Measurements from ENCODE around the gene CDKN2D.

The CDKN2D gene

GRCh38 chr19:10521461-10522171 is 47.2 kb downstream of the CDKN2D start:
- TF ChIP-seq POLR2AphosphoS5 (IDR thresholded peaks at IDR 0.05; ENCODE audit: borderline replicate concordance, low read depth, low read length) (no peak), EZH2 (IDR thresholded peaks at IDR 0.05) (no peak), FOXP2 (optimal IDR thresholded peaks at IDR 0.05; ENCODE audit: control extremely low read depth, extremely low read length, insufficient read depth) (no peak)
- Histone ChIP-seq H3K9ac (ENCODE audit: insufficient read length) (no peak overlapping the region), H3K27ac (no peak overlapping the region), H3K36me3 (ENCODE audit: insufficient read depth, low read length) (no peaks in the 10 kb centered on the region), H3K9me3 (ENCODE audit: low read depth, low read length) (no peaks in the 10 kb centered on the region), H3K4me3 (no peak overlapping the region)
- no peak for DNase-seq (ENCODE audit: low read depth, low spot score)

- no peak for DNase-seq (ENCODE audit: low read depth, low spot score)
- no peaks in the 10 kb centered on the region for H3K9me3 ChIP-seq (ENCODE audit: low read depth, low read length)
- no peaks in the 10 kb centered on the region for H3K36me3 ChIP-seq (ENCODE audit: insufficient read depth, low read length)
- no peak overlapping the region for H3K9ac ChIP-seq (ENCODE audit: insufficient read length)
- TF ChIP-seq POLR2AphosphoS5 (IDR thresholded peaks at IDR 0.05; ENCODE audit: borderline replicate concordance, low read depth, low read length) (no peak), EZH2 (IDR thresholded peaks at IDR 0.05) (no peak), FOXP2 (optimal IDR thresholded peaks at IDR 0.05; ENCODE audit: control extremely low read depth, extremely low read length, insufficient read depth) (no peak)
- no peak overlapping the region for H3K27ac ChIP-seq
- no peak overlapping the region for H3K4me3 ChIP-seq
These were observed 48.0 kb downstream of the CDKN2D start for GRCh38 chr19:10520652-10521318.

- no peak for DNase-seq (ENCODE audit: low read depth, low spot score)
- TF ChIP-seq EZH2 (IDR thresholded peaks at IDR 0.05) (no peak), POLR2AphosphoS5 (IDR thresholded peaks at IDR 0.05; ENCODE audit: borderline replicate concordance, low read depth, low read length) (no peak), FOXP2 (optimal IDR thresholded peaks at IDR 0.05; ENCODE audit: control extremely low read depth, extremely low read length, insufficient read depth) (no peak)
- Histone ChIP-seq H3K9ac (ENCODE audit: insufficient read length) (no peak overlapping the region), H3K36me3 (ENCODE audit: insufficient read depth, low read length) (no peaks in the 10 kb centered on the region; the same call in 1 of the 2 replicates), H3K4me3 (no peak overlapping the region), H3K9me3 (ENCODE audit: low read depth, low read length) (no peaks in the 10 kb centered on the region), H3K27ac (no peak overlapping the region)
These were observed 49.4 kb downstream of the CDKN2D start for GRCh38 chr19:10519421-10519820.

GRCh38 chr19:10518444-10519361 is 50.1 kb downstream of the CDKN2D start:
- H3K4me3 ChIP-seq = peak overlapping the region; percentile 86; the same call in 1 of the 2 replicates
- DNase-seq (ENCODE audit: low read depth, low spot score) = no peak

GRCh38 chr19:10517760-10518443 is 50.9 kb downstream of the CDKN2D start:
- H3K27ac ChIP-seq = no peak overlapping the region
- H3K36me3 ChIP-seq (ENCODE audit: insufficient read depth, low read length) = no peaks in the 10 kb centered on the region; the same call in 1 of the 2 replicates
- no peak for DNase-seq (ENCODE audit: low read depth, low spot score)
- TF ChIP-seq FOXP2 (optimal IDR thresholded peaks at IDR 0.05; ENCODE audit: control extremely low read depth, extremely low read length, insufficient read depth) = no peak
- TF ChIP-seq EZH2 (IDR thresholded peaks at IDR 0.05) = no peak
- TF ChIP-seq POLR2AphosphoS5 (IDR thresholded peaks at IDR 0.05; ENCODE audit: borderline replicate concordance, low read depth, low read length) = no peak
- peak overlapping the region; percentile 75 for H3K9ac ChIP-seq (ENCODE audit: insufficient read length)
- H3K9me3 ChIP-seq (ENCODE audit: low read depth, low read length) = no peaks in the 10 kb centered on the region
- H3K4me3 ChIP-seq = peak overlapping the region; percentile 86

More at GRCh38 chr19:10518444-10519361, 50.1 kb downstream of the CDKN2D start:
- no peak overlapping the region for H3K9ac ChIP-seq (ENCODE audit: insufficient read length)
- H3K9me3 ChIP-seq (ENCODE audit: low read depth, low read length) = no peaks in the 10 kb centered on the region
- TF ChIP-seq POLR2AphosphoS5 (IDR thresholded peaks at IDR 0.05; ENCODE audit: borderline replicate concordance, low read depth, low read length) (no peak), FOXP2 (optimal IDR thresholded peaks at IDR 0.05; ENCODE audit: control extremely low read depth, extremely low read length, insufficient read depth) (no peak), EZH2 (IDR thresholded peaks at IDR 0.05) (no peak)
- H3K27ac ChIP-seq = no peak overlapping the region
- no peaks in the 10 kb centered on the region; the same call in 1 of the 2 replicates for H3K36me3 ChIP-seq (ENCODE audit: insufficient read depth, low read length)

- no peak for DNase-seq (ENCODE audit: low read depth, low spot score)
- peak within 1 kb of the TSS; percentile 75 for H3K9ac ChIP-seq (ENCODE audit: insufficient read length)
These were observed 51.4 kb downstream of the CDKN2D start, which contains the start of gene S1PR5 for GRCh38 chr19:10517361-10517759. Gene S1PR5, minus strand, starts transcription at chr19:10517447. Its CDS starts 2,436 bp downstream, at chr19:10515011.

GRCh38 chr19:10516671-10517286 is 52.0 kb downstream of the CDKN2D start:
- DNase-seq (ENCODE audit: low read depth, low spot score) = no peak
- no peak overlapping the region for H3K27ac ChIP-seq
- no peaks in the 10 kb centered on the region for H3K9me3 ChIP-seq (ENCODE audit: low read depth, low read length)
- peak overlapping the region; percentile 86 for H3K4me3 ChIP-seq
- H3K36me3 ChIP-seq (ENCODE audit: insufficient read depth, low read length) = no peaks in the 10 kb centered on the region; the same call in 1 of the 2 replicates
- H3K9ac ChIP-seq (ENCODE audit: insufficient read length) = peak overlapping the region; percentile 75
- no peak for TF ChIP-seq FOXP2 (optimal IDR thresholded peaks at IDR 0.05; ENCODE audit: control extremely low read depth, extremely low read length, insufficient read depth)
- no peak for TF ChIP-seq EZH2 (IDR thresholded peaks at IDR 0.05)
- TF ChIP-seq POLR2AphosphoS5 (IDR thresholded peaks at IDR 0.05; ENCODE audit: borderline replicate concordance, low read depth, low read length) = no peak

More at GRCh38 chr19:10517361-10517759, 51.4 kb downstream of the CDKN2D start, which contains the start of gene S1PR5:
- TF ChIP-seq POLR2AphosphoS5 (IDR thresholded peaks at IDR 0.05; ENCODE audit: borderline replicate concordance, low read depth, low read length) (no peak), EZH2 (IDR thresholded peaks at IDR 0.05) (no peak), FOXP2 (optimal IDR thresholded peaks at IDR 0.05; ENCODE audit: control extremely low read depth, extremely low read length, insufficient read depth) (no peak)
- peak within 1 kb of the TSS; percentile 86 for H3K4me3 ChIP-seq
- H3K36me3 ChIP-seq (ENCODE audit: insufficient read depth, low read length) = no peaks in the 10 kb centered on the region; the same call in 1 of the 2 replicates
- no peaks in the 10 kb centered on the region for H3K9me3 ChIP-seq (ENCODE audit: low read depth, low read length)
- H3K27ac ChIP-seq = 0 out of 2 replicates have a peak within 1 kb of the TSS, but pooled peaks have one; percentile 46
